H1 (cell line): ENCODE measurements around the gene RASGRP4. TPM values are rescaled to one million over a fixed set of nuclear protein-coding genes. Genes with fewer than 3 reads are reported as not detected.

Experiments
- CTCF ChIA-PET: fragments of 300-600 bp; sonication (Branson Sonifier 250); formaldehyde crosslinking; loops from one replicate; lab custom pipeline; 2021; ENCODE audit not compliant: partially characterized antibody; lab: Charles Lee
- POLR2A ChIA-PET: fragments of 300-600 bp; sonication (Branson Sonifier 250); formaldehyde crosslinking; loops from one replicate; lab custom pipeline; 2021; ENCODE audit warnings: inconsistent platforms; ENCODE audit not compliant: partially characterized antibody; lab: Charles Lee
- DNase-seq, 2 experiments: peaks; one replicate each; pipeline versions ENCODE4 v3.0.0 to v3.0.0-alpha.2; 2010 to 2022; ENCODE audit warnings: low spot score in 2 of 2, low read depth in 1 of 2, mixed read lengths in 1 of 2
- FAIRE-seq: peaks from 2 replicates; lab custom pipeline; 2011; peaks lifted over from hg19 to GRCh38; lab: Jason Lieb, UNC
- H2AFZ ChIP-seq: 2 replicates; pipeline ENCODE4 v1.8.1; 2012; ENCODE audit warnings: low read length, inconsistent platforms
- H2AK5ac ChIP-seq: 2 replicates; pipeline ENCODE4 v1.6.1; 2013; ENCODE audit warnings: low read depth, low read length
- H2BK120ac ChIP-seq: replicated peaks from 2 replicates; pipeline ENCODE3; 2013; ENCODE audit warnings: low read depth, low read length, inconsistent platforms
- H2BK12ac ChIP-seq: 2 replicates; pipeline ENCODE4 v1.6.1; 2013; ENCODE audit warnings: low read depth, low read length
- H2BK15ac ChIP-seq: 2 replicates; pipeline ENCODE4 v1.6.1; 2013; ENCODE audit warnings: low read length
- H2BK20ac ChIP-seq: 2 replicates; pipeline ENCODE4 v1.6.1; 2013; ENCODE audit warnings: low read length
- H2BK5ac ChIP-seq: 2 replicates; pipeline ENCODE4 v1.6.1; 2013; ENCODE audit warnings: low read depth, low read length
- H3K14ac ChIP-seq: 2 replicates; pipeline ENCODE4 v1.6.1; 2013; ENCODE audit warnings: inconsistent platforms; ENCODE audit not compliant: insufficient read length
- H3K18ac ChIP-seq: 2 replicates; pipeline ENCODE4 v1.6.1; 2013; ENCODE audit warnings: low read length; ENCODE audit errors: extremely low read depth
- H3K23ac ChIP-seq: 2 replicates; pipeline ENCODE4 v1.6.1; 2013; ENCODE audit warnings: inconsistent platforms; ENCODE audit not compliant: insufficient read length
- H3K23me2 ChIP-seq: 2 replicates; pipeline ENCODE4 v1.6.1; 2013; ENCODE audit warnings: low read depth, low read length
- H3K27ac ChIP-seq: 2 replicates; pipeline ENCODE4 v1.6.1; 2011; ENCODE audit warnings: low read depth, low read length, inconsistent platforms
- H3K27me3 ChIP-seq, 4 experiments: replicated peaks in 1 of 4; 1 replicate in 1 of 4; 2 replicates in 3 of 4; pipeline versions ENCODE4 v1.6.1 to v1.8.1; 2011 to 2013; ENCODE audit warnings: low read length in 3 of 4, mild to moderate bottlenecking in 3 of 4, inconsistent platforms in 2 of 4, mixed read lengths in 2 of 4, moderate library complexity in 1 of 4; ENCODE audit not compliant: control insufficient read depth in 3 of 4, insufficient read depth in 3 of 4; ENCODE audit errors: extremely low read depth in 1 of 4
- H3K36me3 ChIP-seq, 4 experiments: 2 replicates each; pipeline versions ENCODE4 v1.6.1 to v1.8.1; 2011 to 2013; ENCODE audit warnings: mild to moderate bottlenecking in 4 of 4, low read length in 3 of 4, moderate library complexity in 2 of 4, control low read depth in 1 of 4, inconsistent platforms in 1 of 4; ENCODE audit not compliant: insufficient read depth in 4 of 4, control insufficient read depth in 2 of 4
- H3K4ac ChIP-seq: replicated peaks from 2 replicates; pipeline ENCODE3; 2013; ENCODE audit warnings: low read length, low read depth, mixed read lengths, inconsistent platforms; ENCODE audit not compliant: insufficient read length
- H3K4me1 ChIP-seq, 4 experiments: replicated peaks in 1 of 4; 1 replicate in 1 of 4; 2 replicates in 3 of 4; pipeline versions ENCODE4 v1.6.1 to v1.8.1; 2011 to 2013; ENCODE audit warnings: low read length in 3 of 4, inconsistent platforms in 2 of 4, mixed read lengths in 1 of 4; ENCODE audit not compliant: insufficient read depth in 4 of 4, control insufficient read depth in 3 of 4
- H3K4me2 ChIP-seq, 2 experiments: 2 replicates each; pipeline versions ENCODE4 v1.6.1 to v1.8.1; 2011 to 2013; ENCODE audit warnings: low read depth in 2 of 2, low read length in 2 of 2, control low read depth in 1 of 2, inconsistent platforms in 1 of 2, mild to moderate bottlenecking in 1 of 2; ENCODE audit not compliant: insufficient read depth in 1 of 2
- H3K4me3 ChIP-seq, 4 experiments: fragments of 200-600, 300-600 bp in 1 of 4; sonication (generic), shearing (Covaris generic), sonication (Bioruptor Twin) in 1 of 4; 2 replicates each; pipeline versions ENCODE4 v1.5.1 to v1.8.1; 2011 to 2016; ENCODE audit warnings: low read length in 4 of 4, low read depth in 3 of 4, control low read depth in 2 of 4, inconsistent platforms in 2 of 4, mild to moderate bottlenecking in 2 of 4, mixed read lengths in 1 of 4, moderate library complexity in 1 of 4; ENCODE audit not compliant: insufficient read depth in 2 of 4; ENCODE audit errors: extremely low read depth in 1 of 4
- H3K56ac ChIP-seq: replicated peaks from 2 replicates; pipeline ENCODE3; 2013; ENCODE audit warnings: low read depth, mild to moderate bottlenecking, mixed read lengths, low read length, inconsistent platforms; ENCODE audit not compliant: insufficient read length
- H3K79me1 ChIP-seq: 2 replicates; pipeline ENCODE4 v1.6.1; 2013; ENCODE audit warnings: low read depth, low read length, control low read depth
- H3K79me2 ChIP-seq, 2 experiments: 2 replicates each; pipeline versions ENCODE4 v1.6.1 to v1.8.1; 2012 to 2013; ENCODE audit warnings: low read length in 2 of 2, mild to moderate bottlenecking in 2 of 2, inconsistent platforms in 1 of 2; ENCODE audit not compliant: insufficient read depth in 2 of 2, control insufficient read depth in 1 of 2
- H3K9ac ChIP-seq, 4 experiments: replicated peaks in 1 of 4; 1 replicate in 1 of 4; 2 replicates in 3 of 4; pipeline versions ENCODE4 v1.6.1 to v1.8.1; 2011 to 2013; ENCODE audit warnings: low read depth in 3 of 4, low read length in 3 of 4, control low read depth in 2 of 4, mild to moderate bottlenecking in 2 of 4, moderate library complexity in 2 of 4, inconsistent platforms in 1 of 4; ENCODE audit errors: extremely low read depth in 1 of 4
- H3K9me3 ChIP-seq, 2 experiments: 2 replicates each; pipeline versions ENCODE4 v1.6.1 to v1.8.1; 2012 to 2013; ENCODE audit warnings: mild to moderate bottlenecking in 2 of 2, moderate library complexity in 2 of 2, control low read depth in 1 of 2, inconsistent platforms in 1 of 2, low read depth in 1 of 2, low read length in 1 of 2, mixed read lengths in 1 of 2; ENCODE audit not compliant: insufficient read depth in 2 of 2
- H4K20me1 ChIP-seq, 2 experiments: replicated peaks in 1 of 2; 2 replicates each; pipeline versions ENCODE3 to v1.8.1; 2011 to 2013; ENCODE audit warnings: inconsistent platforms in 2 of 2, low read length in 2 of 2, mild to moderate bottlenecking in 1 of 2; ENCODE audit not compliant: insufficient read depth in 2 of 2, control insufficient read depth in 1 of 2
- H4K5ac ChIP-seq: 2 replicates; pipeline ENCODE4 v1.6.1; 2013; ENCODE audit warnings: low read length, low read depth, mixed read lengths, inconsistent platforms; ENCODE audit not compliant: insufficient read length
- H4K8ac ChIP-seq: 2 replicates; pipeline ENCODE4 v1.8.0; 2013; ENCODE audit warnings: mild to moderate bottlenecking, moderate library complexity, low read length, inconsistent platforms; ENCODE audit not compliant: insufficient read depth; ENCODE audit errors: extremely low read depth
- H4K91ac ChIP-seq: replicated peaks from 2 replicates; pipeline ENCODE3; 2013; ENCODE audit warnings: low read length, mixed read lengths, inconsistent platforms; ENCODE audit not compliant: insufficient read length
- CBX8 ChIP-seq: fragments of 300-800, 300-1000 bp; sonication (generic); IDR thresholded peaks from 2 replicates; pipeline ENCODE4 v1.7.1; 2016; ENCODE audit warnings: low read depth, low read length, borderline replicate concordance
- CHD1 ChIP-seq: IDR thresholded peaks from 2 replicates; pipeline ENCODE4 v1.6.1; 2012; ENCODE audit warnings: low read depth, low read length, improper control_type of control experiment
- CTCF ChIP-seq, 3 experiments: IDR thresholded peaks; 1 replicate in 2 of 3; 2 replicates in 1 of 3; pipeline versions ENCODE4 v1.5.1 to v1.6.1; 2011; ENCODE audit warnings: low read length in 3 of 3, mild to moderate bottlenecking in 3 of 3, inconsistent platforms in 2 of 3, low read depth in 1 of 3, moderate library complexity in 1 of 3; ENCODE audit not compliant: insufficient read depth in 1 of 3; ENCODE audit errors: control extremely low read depth in 1 of 3
- JUN ChIP-seq: IDR thresholded peaks from 2 replicates; pipeline ENCODE4 v1.6.1; 2011; ENCODE audit warnings: low read depth, mild to moderate bottlenecking, improper control_type of control experiment, low read length
- NRF1 ChIP-seq: IDR thresholded peaks from 2 replicates; pipeline ENCODE4 v1.6.1; 2011; ENCODE audit warnings: mild to moderate bottlenecking, low read depth, low read length, improper control_type of control experiment
- RAD21 ChIP-seq, 2 experiments: IDR thresholded peaks in 1 of 2; conservative IDR thresholded peaks in 1 of 2; 2 replicates each; pipeline ENCODE4 v1.6.1; 2011; ENCODE audit warnings: low read depth in 2 of 2, low read length in 2 of 2, improper control_type of control experiment in 1 of 2, inconsistent platforms in 1 of 2, mild to moderate bottlenecking in 1 of 2, moderate library complexity in 1 of 2
- YY1 ChIP-seq: IDR thresholded peaks from 2 replicates; pipeline ENCODE4 v1.6.1; 2011; ENCODE audit warnings: low read depth, mild to moderate bottlenecking, low read length
- WGBS, 2 experiments: shearing (Covaris generic) in 1 of 2; methylation state at CpG; one replicate each; pipeline versions ENCODE4 v1.1.6 to v1.1.7; 2013 to 2015; ENCODE audit warnings: low lambda C conversion rate in 2 of 2, mixed read lengths in 2 of 2, inconsistent platforms in 1 of 2, low coverage in 1 of 2, missing lambda C conversion rate in 1 of 2; ENCODE audit not compliant: insufficient replicate concordance in 2 of 2, insufficient coverage in 1 of 2, insufficient read length in 1 of 2; ENCODE audit errors: extremely low coverage in 1 of 2, missing lambda C conversion rate in 1 of 2; 5-methylcytosine and 5-hydroxymethylcytosine counted together
- polyA plus RNA-seq, 7 experiments: library from polyadenylated mRNA; depleted of rRNA in 3 of 7; stranded (reverse) in 5 of 7; unstranded in 2 of 7; fragments of >200 nt in 5 of 7; fragments of 200-250 nt in 2 of 7; gene quantifications; 1 replicate in 5 of 7; 2 replicates in 1 of 7; 4 replicates in 1 of 7; pipeline versions ENCODE4 v1.2.1 to v1.2.3, GENCODE V29; 2011 to 2013; ENCODE audit warnings: missing spikeins in 2 of 7, mixed read lengths in 2 of 7
- total RNA-seq: library from RNA; stranded (reverse); fragmentation: NEBNext Ultra II Directional; extraction: Animal tissue kit (Norgen Biotek cat#: 25700); gene quantifications from 2 replicates; pipeline ENCODE4 v1.2.1, GENCODE V29; 2021

Gene RASGRP4
- total and polyA plus RNA-seq, 2 of the 8 experiments (the other 6 are each of a cell fraction or from before 2014, with no cell fraction given), result 1.9 to 3.1 TPM

GRCh38 chr19:38384209-38385027 lies 41.6 kb downstream of the RASGRP4 start:
- H3K79me1 ChIP-seq, result no peaks in the 10 kb centered on the region
- no peak overlapping the region for H4K8ac ChIP-seq
- WGBS, 2 experiments, result 83% methylated on average over 10 of the region's 10 CpGs; no CpG with 5 or more reads in 1 of the 2 experiments
- H2BK120ac ChIP-seq, result no peak overlapping the region
- CTCF ChIA-PET, result interaction anchor here (0.5 to 3.2 kb wide), 21 partner anchors 9 to 395 kb away, joined by 3 to 37 read pairs (median 4); partner anchors contain the start of genes CATSPERG, PPP1R14A and PSMD8
- H3K23me2 ChIP-seq, result peaks cover 9% of the 10 kb centered on the region
- peak; percentile 70 for FAIRE-seq
- no peak overlapping the region for H3K18ac ChIP-seq
- H2BK5ac ChIP-seq, result 0 out of 2 replicates have a peak overlapping the region, but pooled peaks have one; percentile 4
- H3K14ac ChIP-seq, result no peak overlapping the region
- no peak overlapping the region for H3K4me3 ChIP-seq
- H3K36me3 ChIP-seq, result peaks cover 14 to 26% (median 23%) of the 10 kb centered on the region in 4 experiments; a peak in 7 of 8 replicates
- DNase-seq, result peak in 1 of 2 experiments; percentile 74
- no peak overlapping the region for H2BK20ac ChIP-seq
- peaks cover 3 to 16% (median 6%) of the 10 kb centered on the region in 4 experiments; a peak in 6 of 7 replicates for H3K4me1 ChIP-seq
- H3K9me3 ChIP-seq, result no peaks in the 10 kb centered on the region
- peak overlapping the region in 1 of 4 experiments; percentile 19; a peak in 1 of 7 replicates for H3K9ac ChIP-seq
- H2AK5ac ChIP-seq, result no peak overlapping the region
- H2AFZ ChIP-seq, result no peak overlapping the region
- H4K91ac ChIP-seq, result no peak overlapping the region
- no peak overlapping the region for H3K4ac ChIP-seq
- TF ChIP-seq CHD1 (no peak), YY1 (no peak), JUN (no peak), NRF1 (no peak), CBX8 (no peak), CTCF (IDR thresholded peaks at IDR 0.05; ENCODE audit: control extremely low read depth in 1 of 3, insufficient read depth in 1 of 3, low read depth in 1 of 3, low read length in 3 of 3) (peak; percentile 75 to 80 (median 76)), RAD21 (IDR thresholded peaks at IDR 0.05 in 1 of 2, conservative IDR thresholded peaks at IDR 0.05 in 1 of 2; ENCODE audit: low read depth in 2 of 2, low read length in 2 of 2) (peak; percentile 71 to 74)
- no peaks in the 10 kb centered on the region for H3K79me2 ChIP-seq
- H2BK15ac ChIP-seq, result no peak overlapping the region
- H3K23ac ChIP-seq, result no peak overlapping the region
- no peak overlapping the region for H2BK12ac ChIP-seq
- no peaks in the 10 kb centered on the region for H3K27me3 ChIP-seq
- H3K4me2 ChIP-seq, result 0 out of 4 replicates have a peak overlapping the region, but pooled peaks of 1 of the 2 experiments have one; percentile 3
- peaks cover under 1 to 19% of the 10 kb centered on the region in 2 experiments for H4K20me1 ChIP-seq
- POLR2A ChIA-PET, result interaction anchor here (0.5 to 3.0 kb wide), 10 partner anchors 9 to 150 kb away, joined by 3 to 12 read pairs (median 4); partner anchors contain the start of gene PSMD8
- H3K56ac ChIP-seq, result no peak overlapping the region
- no peak overlapping the region for H3K27ac ChIP-seq
- no peak overlapping the region for H4K5ac ChIP-seq
